Heart right ventricle (tissue), 16 donors: ENCODE measurements around the gene SLC44A2. TPM values are rescaled to one million over a fixed set of nuclear protein-coding genes. Genes with fewer than 3 reads are reported as not detected.
"Not testable (repeated sequence)": the region's sequence is repeated elsewhere in the genome, so short reads cannot be mapped to it uniquely, and the experiment has no call there.

Source experiments
- ATAC-seq, 8 donors: fragments of 200-7000 bp; cut with Tn5 transposase; one replicate each; pipeline ENCODE4 v1.9.1; 2020; ENCODE audit warnings: mild to moderate bottlenecking in 8 of 8, moderate library complexity in 8 of 8, moderate number of reproducible peaks in 1 of 8
- DNase-seq, 2 donors: peaks; one replicate each; pipeline ENCODE4 v3.0.0-alpha.2; 2020
- H3K27ac ChIP-seq, 10 donors: fragments of 200-600 bp; sonication (generic) in 2 of 10; one replicate each; pipeline versions ENCODE4 v1.5.0 to v1.8.0; 2020 to 2022; ENCODE audit warnings: mild to moderate bottlenecking in 3 of 10
- H3K27me3 ChIP-seq, 7 donors: fragments of 200-600 bp; one replicate each; pipeline ENCODE4 v1.8.0; 2021 to 2022; ENCODE audit warnings: mild to moderate bottlenecking in 2 of 7
- H3K36me3 ChIP-seq, 9 donors: fragments of 200-600 bp; sonication (generic) in 1 of 9; one replicate each; pipeline versions ENCODE4 v1.5.0 to v1.8.0; 2020 to 2022; ENCODE audit warnings: mild to moderate bottlenecking in 2 of 9
- H3K4me1 ChIP-seq, 9 donors: fragments of 200-600 bp; sonication (generic) in 1 of 9; one replicate each; pipeline versions ENCODE4 v1.5.0 to v1.8.0; 2020 to 2022; ENCODE audit warnings: mild to moderate bottlenecking in 4 of 9
- H3K4me3 ChIP-seq, 10 donors: fragments of 200-600 bp; sonication (generic) in 2 of 10; one replicate each; pipeline versions ENCODE4 v1.5.0 to v1.8.0; 2020 to 2022; ENCODE audit warnings: mild to moderate bottlenecking in 7 of 10, moderate library complexity in 2 of 10
- H3K9me3 ChIP-seq, 11 donors: fragments of 200-600 bp in 10 of 11; sonication (generic) in 2 of 11; one replicate each; pipeline versions ENCODE4 v1.5.0 to v1.8.0; 2013 to 2022; ENCODE audit warnings: mild to moderate bottlenecking in 2 of 11, control low read depth in 1 of 11, moderate library complexity in 1 of 11
- WGBS, 2 donors: extraction: QIAGEN DNeasy Blood & Tissue Kit; methylation state at CpG; one replicate each; pipeline ENCODE4 v1.1.7; 2013; ENCODE audit warnings: inconsistent platforms in 1 of 2; 5-methylcytosine and 5-hydroxymethylcytosine counted together
- intact Hi-C, 10 donors: fragments of 100-400 bp; cut with DNase I; formaldehyde crosslinking; loops; one replicate each; pipeline versions ENCODE4 v1.11.1 to v1.14.2; 2022
- polyA plus RNA-seq, 2 donors: library from polyadenylated mRNA; stranded (reverse); fragments of 200-250 nt; gene quantifications; one replicate each; pipeline ENCODE4 v1.2.3, GENCODE V29; 2013
- total RNA-seq, 10 donors: library from RNA; stranded (reverse); fragmentation: NEBNext Ultra II Directional in 3 of 10; extraction: Animal tissue kit (Norgen Biotek cat#: 25700) in 3 of 10; gene quantifications; one replicate each; pipeline versions ENCODE4 v1.2.1 to v1.2.4, GENCODE V29; 2021 to 2023
- TF ChIP-seq, protein P1 (sequence below), 9 donors: fragments of 200-600 bp; sonication (generic) in 2 of 9; IDR thresholded peaks; one replicate each; pipeline versions ENCODE4 v1.5.0 to v1.8.0; 2021 to 2022; ENCODE audit warnings: antibody characterized with exemption in 9 of 9, mild to moderate bottlenecking in 5 of 9, moderate library complexity in 1 of 9
- donor health status: Arrhythmogenic right ventricular cardiomyopathy.
- donor health status: ischemic (EF 13 %, LVEDD 7.1; RV severe dilation, severe dysfunction).
- donor health status: healthy with polysubstance abuse.
- donor health status: DM: no; HTN: yes; CAD: no.
- donor health status: DM: no; HTN: no; CAD: no.
- donor health status: ischemic (EF 25% LVEDD 6.9; RV normal size, moderate dysfunction).
- donor health status: ischemic (EF 25% LVEDD 5.7; RV mildly dilated, moderate dysfunction).
- donor health status: healthy.
- donor health status: DM: yes; HTN: yes; CAD: no.
- donor health status: Ischemic cardiomyopathy.
- donor health status: ischemic (EF 35%, LVEDD 5.7; RV mildly dilated, moderate dysfunction).
- donor health status: nonischemic (EF 11% LVEDD 7.7; RV severe dilation, severe dysfunction).
- donor health status: DM: yes; HTN: yes; CAD: no.
- donor health status: PGD.
- donor health status: ischemic (EF 29% LVEDD 5.4; RV normal size, mild dysfunction).
- donor health status: nonischemic (EF 23%, LVEDD 6.1; RV moderate dilation, normal function).

The SLC44A2 gene
- total and polyA plus RNA-seq, 12 donors = 56.2 to 114 (median 95.2) TPM

DNA sequence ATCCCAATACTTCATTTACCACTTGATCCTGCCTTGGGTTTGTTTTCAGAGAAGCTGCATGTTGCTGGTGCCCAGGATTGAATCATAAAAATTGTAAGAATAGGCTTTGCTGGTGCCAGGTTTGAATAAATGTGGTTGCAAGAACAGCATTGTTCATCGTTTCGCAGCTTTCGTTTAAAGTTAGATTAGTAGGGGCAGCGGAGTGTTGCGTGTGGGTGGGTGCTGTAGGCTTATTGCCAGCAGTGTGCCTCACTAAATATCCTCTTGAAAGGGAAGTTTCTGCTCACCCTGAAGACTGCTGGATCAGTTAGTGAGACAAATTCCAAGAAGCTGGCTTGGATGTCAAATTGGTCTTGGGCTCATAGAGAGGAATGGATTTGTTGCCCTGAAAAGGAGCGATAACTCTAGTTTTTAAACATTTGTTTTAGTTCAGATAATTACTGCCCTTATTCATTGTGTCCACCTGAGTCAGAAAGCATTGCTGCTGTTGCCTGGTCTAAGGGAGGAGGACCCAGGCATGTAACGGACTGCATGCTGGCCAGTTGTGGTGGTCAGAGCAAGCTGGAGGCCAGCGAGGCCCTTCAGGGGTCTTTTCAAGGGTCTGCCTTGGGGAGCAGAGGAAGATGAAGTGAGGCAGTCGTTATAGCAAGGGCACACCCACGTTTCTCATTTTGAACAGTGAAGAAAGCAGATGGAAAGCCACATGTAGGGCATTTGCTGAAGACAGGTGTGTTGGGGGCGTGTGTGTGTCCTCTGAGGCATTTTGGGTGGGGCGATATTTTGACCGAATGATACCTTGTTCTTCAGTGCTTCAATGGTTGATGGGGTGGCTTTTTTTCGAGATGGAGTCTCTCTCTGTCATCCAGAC lies 37.3 kb downstream of the SLC44A2 start:
- ATAC-seq (no peak), DNase-seq (no peak)
- Histone ChIP-seq H3K36me3 (peaks cover 0 to 44% (median 0%) of the 10 kb centered on the region in 9 donors), H3K4me3 (no peak overlapping the region), H3K27ac (no peak overlapping the region), H3K9me3 (no peaks in the 10 kb centered on the region), H3K4me1 (peaks cover 8 to 77% (median 60%) of the 10 kb centered on the region in 9 donors), H3K27me3 (no peaks in the 10 kb centered on the region)
- WGBS, 2 donors = 57% methylated on average over 14 of the region's 14 CpGs
- TF ChIP-seq, protein P1, sequence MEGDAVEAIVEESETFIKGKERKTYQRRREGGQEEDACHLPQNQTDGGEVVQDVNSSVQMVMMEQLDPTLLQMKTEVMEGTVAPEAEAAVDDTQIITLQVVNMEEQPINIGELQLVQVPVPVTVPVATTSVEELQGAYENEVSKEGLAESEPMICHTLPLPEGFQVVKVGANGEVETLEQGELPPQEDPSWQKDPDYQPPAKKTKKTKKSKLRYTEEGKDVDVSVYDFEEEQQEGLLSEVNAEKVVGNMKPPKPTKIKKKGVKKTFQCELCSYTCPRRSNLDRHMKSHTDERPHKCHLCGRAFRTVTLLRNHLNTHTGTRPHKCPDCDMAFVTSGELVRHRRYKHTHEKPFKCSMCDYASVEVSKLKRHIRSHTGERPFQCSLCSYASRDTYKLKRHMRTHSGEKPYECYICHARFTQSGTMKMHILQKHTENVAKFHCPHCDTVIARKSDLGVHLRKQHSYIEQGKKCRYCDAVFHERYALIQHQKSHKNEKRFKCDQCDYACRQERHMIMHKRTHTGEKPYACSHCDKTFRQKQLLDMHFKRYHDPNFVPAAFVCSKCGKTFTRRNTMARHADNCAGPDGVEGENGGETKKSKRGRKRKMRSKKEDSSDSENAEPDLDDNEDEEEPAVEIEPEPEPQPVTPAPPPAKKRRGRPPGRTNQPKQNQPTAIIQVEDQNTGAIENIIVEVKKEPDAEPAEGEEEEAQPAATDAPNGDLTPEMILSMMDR (IDR thresholded peaks at IDR 0.05) = no peak
- intact Hi-C loops = loop anchor here in 1 of 10 donors (5.0 kb wide), 1 partner anchor 35 kb away; no protein-coding TSS in a partner anchor

DNA sequence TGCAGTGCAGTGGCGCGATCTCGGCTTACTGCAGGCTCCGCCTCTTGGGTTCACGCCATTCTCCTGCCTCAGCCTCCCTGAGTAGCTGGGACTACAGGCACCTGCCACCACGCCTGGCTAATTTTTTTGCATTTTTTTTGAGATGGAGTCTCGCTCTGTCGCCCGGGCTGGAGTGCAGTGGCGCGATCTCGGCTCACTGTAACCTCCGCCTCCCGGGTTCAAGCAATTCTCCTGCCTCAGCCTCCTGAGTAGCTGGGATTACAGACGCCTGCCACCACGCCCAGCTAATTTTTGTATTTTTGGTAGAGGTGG lies 37.9 kb downstream of the SLC44A2 start:
- not testable (repeated sequence) for DNase-seq, H3K27ac ChIP-seq, H3K27me3 ChIP-seq, H3K9me3 ChIP-seq, H3K4me3 ChIP-seq, ATAC-seq
- 87 to 88% methylated on average over 16 of the region's 16 CpGs for WGBS, 2 donors
- intact Hi-C loops = loop anchor here in 1 of 10 donors (5.0 kb wide), 1 partner anchor 34 kb away; no protein-coding TSS in a partner anchor
- Histone ChIP-seq H3K36me3 (peaks cover 0 to 42% (median 0%) of the 10 kb centered on the region in 9 donors), H3K4me1 (peaks cover 8 to 82% (median 60%) of the 10 kb centered on the region in 9 donors)

DNA sequence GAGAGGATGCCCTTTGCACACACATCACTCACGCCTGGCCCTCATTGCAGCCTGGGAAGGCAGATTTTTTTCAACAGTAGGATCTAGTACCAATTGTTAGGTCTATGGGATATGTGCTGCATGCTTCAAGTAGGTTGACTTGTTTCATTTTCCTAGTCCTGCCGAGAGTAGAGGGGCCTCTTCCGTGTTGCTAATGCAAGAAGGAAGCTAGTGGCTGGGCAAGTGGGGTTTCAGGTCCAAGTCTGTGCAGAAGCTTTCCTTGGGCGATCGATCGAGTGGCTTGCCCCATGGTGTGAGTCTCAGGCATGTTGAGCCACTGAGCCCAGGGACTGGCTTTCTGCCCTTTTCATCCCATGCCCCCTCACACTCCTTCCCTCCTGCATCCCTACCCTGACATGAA lies 42.5 kb downstream of the SLC44A2 start:
- H3K4me3 ChIP-seq = no peak overlapping the region
- no peak for DNase-seq
- TF ChIP-seq, protein P1 (IDR thresholded peaks at IDR 0.05) = no peak
- no peak for ATAC-seq
- H3K4me1 ChIP-seq = peaks cover 7 to 75% (median 56%) of the 10 kb centered on the region in 9 donors
- H3K27me3 ChIP-seq = no peaks in the 10 kb centered on the region
- H3K9me3 ChIP-seq = no peaks in the 10 kb centered on the region
- peaks cover 0 to 39% (median 14%) of the 10 kb centered on the region in 9 donors for H3K36me3 ChIP-seq
- intact Hi-C loops = no loop called here
- 73 to 75% methylated on average over 6 of the region's 6 CpGs for WGBS, 2 donors
- H3K27ac ChIP-seq = no peak overlapping the region

DNA sequence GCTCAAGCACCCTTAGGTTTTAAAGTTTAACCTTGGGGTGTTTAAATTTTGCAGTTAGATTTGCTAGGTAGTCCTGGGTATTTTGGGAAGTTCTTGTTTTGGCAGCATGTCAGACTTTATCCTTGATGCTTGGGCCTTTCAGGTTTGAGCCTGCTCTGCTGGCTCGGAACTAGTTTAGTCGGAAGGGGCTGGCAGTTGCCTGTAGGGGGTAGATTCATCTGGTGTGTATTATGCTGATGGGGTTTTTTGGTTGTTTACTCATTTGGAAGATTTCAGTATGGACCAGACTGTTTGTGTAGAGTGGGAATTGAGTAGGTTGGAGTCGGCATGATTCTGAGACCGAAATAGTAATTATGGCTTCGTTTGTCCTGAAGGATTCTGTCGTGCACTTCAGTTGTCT lies 43.9 kb downstream of the SLC44A2 start:
- peaks cover 0 to 52% (median 14%) of the 10 kb centered on the region in 9 donors for H3K36me3 ChIP-seq
- TF ChIP-seq, protein P1 (IDR thresholded peaks at IDR 0.05) = no peak
- H3K27ac ChIP-seq = peak overlapping the region in 2 of 10 donors; percentile 11 to 44
- WGBS, 2 donors = 50 to 60% methylated on average over 6 of the region's 6 CpGs
- peak in 1 of 8 donors; percentile 23 for ATAC-seq
- H3K9me3 ChIP-seq = no peaks in the 10 kb centered on the region
- intact Hi-C loops = no loop called here
- H3K27me3 ChIP-seq = no peaks in the 10 kb centered on the region
- no peak overlapping the region for H3K4me3 ChIP-seq
- DNase-seq = no peak
- H3K4me1 ChIP-seq = peaks cover 7 to 62% (median 45%) of the 10 kb centered on the region in 9 donors

DNA sequence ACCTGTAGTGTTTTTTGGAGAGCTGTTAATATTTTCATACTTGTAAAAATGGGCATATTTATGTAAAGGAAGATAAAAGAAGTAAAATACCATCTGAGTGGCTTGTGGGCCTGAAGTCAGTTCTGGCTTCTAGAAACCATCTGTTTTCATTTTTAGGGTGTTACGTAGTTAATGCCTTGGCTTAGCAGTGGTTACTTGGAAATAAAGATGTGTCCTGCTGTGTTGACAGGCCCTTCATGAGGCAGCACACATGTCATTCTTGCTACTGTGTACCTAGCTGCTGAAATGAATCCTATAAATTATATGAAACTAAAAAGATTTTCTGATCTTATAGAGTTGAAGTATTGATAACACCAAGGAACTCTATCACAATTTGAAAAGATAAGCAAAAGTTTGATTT lies 44.8 kb downstream of the SLC44A2 start:
- ATAC-seq (peak in 6 of 8 donors; percentile 45 to 59 (median 54)), DNase-seq (no peak)
- Histone ChIP-seq H3K27me3 (no peaks in the 10 kb centered on the region), H3K27ac (peak overlapping the region in 3 of 10 donors; percentile 11 to 44 (median 13)), H3K9me3 (no peaks in the 10 kb centered on the region), H3K4me1 (peaks cover 7 to 57% (median 43%) of the 10 kb centered on the region in 9 donors), H3K36me3 (peaks cover 0 to 62% (median 14%) of the 10 kb centered on the region in 9 donors), H3K4me3 (no peak overlapping the region)
- TF ChIP-seq, protein P1 (IDR thresholded peaks at IDR 0.05) = no peak
- intact Hi-C loops = no loop called here
- WGBS, 2 donors = 64 to 69% methylated on average over 1 of the region's 1 CpG
